GM12875 (cell line): Measurements from ENCODE around the gene WDR31.
A peak's percentile ranks its signal among the peaks of the same experiment; 100 is the strongest.
"Not testable (repeated sequence)": the region's sequence is repeated elsewhere in the genome, so short reads cannot be mapped to it uniquely, and the experiment has no call there.

Source experiments
- H3K4me3 ChIP-seq: one replicate; pipeline ENCODE4 v1.5.1; 2011; ENCODE audit warnings: low read depth, low read length, control low read depth
- TF ChIP-seq, protein P1 (sequence below): IDR thresholded peaks from 2 replicates; pipeline ENCODE4 v1.5.1; 2011; ENCODE audit warnings: low read depth, mild to moderate bottlenecking, control low read depth, inconsistent platforms, low read length, moderate library complexity, borderline replicate concordance; ENCODE audit not compliant: insufficient read depth

WDR31 gene

GRCh38 chr9:113380869-113381378, 40.8 kb upstream of the WDR31 start:
- no peak overlapping the region for H3K4me3 ChIP-seq
- TF ChIP-seq, protein P1, sequence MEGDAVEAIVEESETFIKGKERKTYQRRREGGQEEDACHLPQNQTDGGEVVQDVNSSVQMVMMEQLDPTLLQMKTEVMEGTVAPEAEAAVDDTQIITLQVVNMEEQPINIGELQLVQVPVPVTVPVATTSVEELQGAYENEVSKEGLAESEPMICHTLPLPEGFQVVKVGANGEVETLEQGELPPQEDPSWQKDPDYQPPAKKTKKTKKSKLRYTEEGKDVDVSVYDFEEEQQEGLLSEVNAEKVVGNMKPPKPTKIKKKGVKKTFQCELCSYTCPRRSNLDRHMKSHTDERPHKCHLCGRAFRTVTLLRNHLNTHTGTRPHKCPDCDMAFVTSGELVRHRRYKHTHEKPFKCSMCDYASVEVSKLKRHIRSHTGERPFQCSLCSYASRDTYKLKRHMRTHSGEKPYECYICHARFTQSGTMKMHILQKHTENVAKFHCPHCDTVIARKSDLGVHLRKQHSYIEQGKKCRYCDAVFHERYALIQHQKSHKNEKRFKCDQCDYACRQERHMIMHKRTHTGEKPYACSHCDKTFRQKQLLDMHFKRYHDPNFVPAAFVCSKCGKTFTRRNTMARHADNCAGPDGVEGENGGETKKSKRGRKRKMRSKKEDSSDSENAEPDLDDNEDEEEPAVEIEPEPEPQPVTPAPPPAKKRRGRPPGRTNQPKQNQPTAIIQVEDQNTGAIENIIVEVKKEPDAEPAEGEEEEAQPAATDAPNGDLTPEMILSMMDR = no peak

GRCh38 chr9:113379829-113380210, 39.7 kb upstream of the WDR31 start:
- not testable (repeated sequence) for H3K4me3 ChIP-seq

DNA sequence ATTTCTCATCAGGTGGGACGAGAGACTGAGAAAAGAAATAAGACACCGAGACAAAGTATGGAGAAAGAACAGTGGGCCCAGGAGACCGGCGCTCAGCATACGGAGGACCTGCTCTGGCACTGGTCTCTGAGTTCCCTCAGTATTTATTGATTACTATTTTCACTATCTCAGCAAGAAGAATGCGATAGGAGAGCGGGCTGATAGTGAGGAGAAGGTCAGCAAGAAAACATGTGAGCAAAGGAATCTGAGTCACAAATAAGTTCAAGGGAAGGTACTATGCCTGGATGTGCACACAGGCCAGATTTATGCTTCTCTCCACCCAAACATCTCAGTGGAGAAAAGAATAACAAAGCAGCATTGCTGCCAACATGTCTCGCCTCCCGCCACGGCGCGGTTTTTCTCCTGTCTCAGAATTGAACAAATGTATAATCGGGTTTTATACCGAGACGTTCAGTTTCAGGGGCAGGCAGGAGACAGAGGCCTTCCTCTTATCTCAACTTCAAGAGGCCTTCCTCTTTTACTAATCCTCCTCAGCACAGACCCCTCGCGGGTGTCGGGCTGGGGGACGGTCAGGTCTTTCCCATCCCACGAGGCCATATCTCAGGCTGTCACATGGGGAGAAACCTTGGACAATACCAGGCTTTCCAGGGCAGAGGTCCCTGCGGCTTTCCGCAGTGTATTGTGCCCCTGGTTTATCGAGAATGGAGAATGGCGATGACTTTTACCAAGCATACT, 39.2 kb upstream of the WDR31 start:
- H3K4me3 ChIP-seq = not testable (repeated sequence)

DNA sequence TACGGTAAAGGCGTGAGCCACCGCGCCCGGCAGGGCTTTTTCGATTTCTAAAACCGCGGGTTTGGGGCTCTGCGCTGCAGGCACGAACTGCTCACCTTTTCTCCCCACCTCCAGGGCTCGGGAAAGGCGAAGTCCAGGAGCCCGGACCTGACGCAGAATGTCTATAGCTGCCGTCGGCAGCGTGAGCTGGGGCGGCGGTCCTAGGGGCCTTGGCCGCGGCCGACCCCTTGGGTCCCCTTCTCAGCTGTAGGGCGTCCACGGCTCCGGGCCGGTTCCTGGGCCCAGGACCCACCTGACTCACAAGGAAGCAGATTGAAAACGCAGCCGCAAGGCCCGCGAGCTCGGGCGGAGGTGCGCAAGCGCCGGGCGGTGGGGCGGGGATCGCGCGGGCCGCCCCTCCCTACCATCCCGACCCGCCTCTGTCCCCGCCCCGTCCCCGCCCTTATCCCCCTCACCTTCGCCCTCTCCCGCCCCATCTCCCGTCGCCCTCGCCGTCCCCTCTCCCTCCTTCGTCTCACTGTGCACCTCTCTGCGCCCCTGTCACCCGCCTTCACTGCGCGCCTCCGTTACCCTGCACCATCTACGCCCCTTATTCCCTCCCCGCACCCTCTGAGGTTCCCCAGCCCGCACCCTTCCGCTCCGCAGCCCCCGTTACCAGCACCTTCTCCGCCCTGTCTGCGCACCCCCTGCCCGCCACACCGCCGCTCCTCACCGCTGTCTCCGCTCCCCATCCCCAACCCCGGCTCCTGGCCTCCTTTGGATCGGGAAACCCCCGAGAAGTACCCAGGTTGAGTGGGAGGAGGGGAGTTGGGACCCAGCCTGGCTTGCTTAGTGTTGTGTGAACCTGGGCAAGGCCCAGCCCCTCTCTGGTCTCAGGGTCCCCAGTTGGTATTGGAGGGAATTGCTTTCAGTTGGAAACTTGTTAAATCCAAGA, 36.8 kb upstream of the WDR31 start, which contains the start of gene HDHD3:
HDHD3 (minus strand) TSS at position 353 of the 934 bp plus-strand sequence. CDS start 2,632 bp downstream, outside the sequence.
- peak within 1 kb of the TSS; percentile 92 for H3K4me3 ChIP-seq
- TF ChIP-seq, protein P1 = no peak

GRCh38 chr9:113375057-113376023, 35.3 kb upstream of the WDR31 start:
- H3K4me3 ChIP-seq = peak overlapping the region; percentile 19
- TF ChIP-seq, protein P1 = no peak

- TF ChIP-seq, protein P1 = no peak
- H3K4me3 ChIP-seq = no peak overlapping the region
These were observed 33.8 kb upstream of the WDR31 start for GRCh38 chr9:113373676-113374392.

- H3K4me3 ChIP-seq = no peak overlapping the region
- TF ChIP-seq, protein P1 = no peak
These were observed 33.2 kb upstream of the WDR31 start for GRCh38 chr9:113373256-113373655.
